GM12872 (cell line): ENCODE results near the gene EPHB2.

ENCODE experiments used
- CTCF ChIP-seq: IDR thresholded peaks from 3 replicates; pipeline ENCODE4 v1.5.1; 2011; ENCODE audit warnings: low read depth, mild to moderate bottlenecking, low read length, moderate library complexity; ENCODE audit not compliant: insufficient read depth

The EPHB2 gene

GRCh38 chr1:22709227-22709626, 1.4 kb upstream of the EPHB2 start:
- no peak for TF ChIP-seq CTCF

DNA sequence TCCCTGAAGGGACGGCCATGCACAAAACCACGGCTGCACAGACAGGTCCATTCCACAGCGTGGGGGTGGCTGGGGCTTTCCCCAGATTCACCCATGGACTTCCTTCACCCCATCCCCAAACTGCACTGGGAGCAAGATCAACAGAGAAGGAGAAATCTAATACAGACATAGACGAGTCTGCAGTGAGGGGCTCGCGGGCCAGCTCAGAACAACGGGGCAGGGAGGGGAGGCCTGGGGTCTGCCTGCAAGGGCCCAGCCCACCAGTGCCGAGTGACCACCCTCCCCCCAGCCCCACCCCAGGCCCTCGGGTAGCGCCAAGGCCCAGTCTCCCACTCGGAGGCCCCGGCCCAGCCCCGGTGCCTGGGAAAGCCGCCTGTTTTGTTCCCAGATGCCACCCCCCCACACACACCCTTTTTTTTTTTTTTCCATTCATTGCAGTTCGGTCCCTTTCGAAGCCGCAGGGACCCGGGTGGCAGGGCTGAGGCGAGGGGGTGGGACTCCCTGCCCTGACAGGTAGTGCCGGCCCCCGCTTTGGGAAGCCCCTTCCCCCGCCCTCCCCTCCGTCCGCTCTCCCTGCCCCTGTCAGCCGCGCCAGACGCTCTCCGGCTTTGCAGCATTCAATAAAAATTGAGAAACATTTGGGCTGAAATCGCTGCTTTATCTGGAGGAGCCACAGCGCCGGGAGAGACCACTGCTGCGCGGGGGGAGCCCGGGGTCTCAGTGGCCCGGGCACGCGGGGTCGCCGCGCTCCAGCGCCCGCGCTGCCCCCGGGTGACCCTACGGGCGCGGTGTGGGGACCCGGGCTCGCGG, 543 bp upstream of the EPHB2 start:
- no peak for TF ChIP-seq CTCF

DNA sequence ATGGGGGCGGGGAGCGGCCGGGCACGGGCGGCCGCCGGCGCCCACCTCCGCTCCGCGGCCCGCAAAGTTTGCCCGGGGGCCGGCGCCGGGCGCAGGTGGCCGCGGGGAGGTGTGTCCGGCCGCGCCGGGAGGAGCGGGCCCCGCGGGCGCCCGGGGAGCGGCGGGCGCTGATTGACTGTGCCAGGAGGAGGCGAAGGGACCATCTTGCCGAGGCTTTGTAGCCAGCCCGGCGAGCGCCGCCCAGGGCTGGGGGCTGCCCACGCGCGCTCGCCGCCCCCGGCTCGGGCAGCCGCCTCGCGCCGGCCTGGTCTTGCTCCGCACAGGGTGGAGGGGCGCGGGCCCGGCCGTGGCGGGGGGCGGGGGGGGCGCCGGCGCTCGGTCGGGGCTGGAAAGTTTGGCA, 432 bp downstream of the EPHB2 start:
- TF ChIP-seq CTCF, result no peak

GRCh38 chr1:22711591-22712501, 1.2 kb downstream of the EPHB2 start:
- no peak for TF ChIP-seq CTCF

DNA sequence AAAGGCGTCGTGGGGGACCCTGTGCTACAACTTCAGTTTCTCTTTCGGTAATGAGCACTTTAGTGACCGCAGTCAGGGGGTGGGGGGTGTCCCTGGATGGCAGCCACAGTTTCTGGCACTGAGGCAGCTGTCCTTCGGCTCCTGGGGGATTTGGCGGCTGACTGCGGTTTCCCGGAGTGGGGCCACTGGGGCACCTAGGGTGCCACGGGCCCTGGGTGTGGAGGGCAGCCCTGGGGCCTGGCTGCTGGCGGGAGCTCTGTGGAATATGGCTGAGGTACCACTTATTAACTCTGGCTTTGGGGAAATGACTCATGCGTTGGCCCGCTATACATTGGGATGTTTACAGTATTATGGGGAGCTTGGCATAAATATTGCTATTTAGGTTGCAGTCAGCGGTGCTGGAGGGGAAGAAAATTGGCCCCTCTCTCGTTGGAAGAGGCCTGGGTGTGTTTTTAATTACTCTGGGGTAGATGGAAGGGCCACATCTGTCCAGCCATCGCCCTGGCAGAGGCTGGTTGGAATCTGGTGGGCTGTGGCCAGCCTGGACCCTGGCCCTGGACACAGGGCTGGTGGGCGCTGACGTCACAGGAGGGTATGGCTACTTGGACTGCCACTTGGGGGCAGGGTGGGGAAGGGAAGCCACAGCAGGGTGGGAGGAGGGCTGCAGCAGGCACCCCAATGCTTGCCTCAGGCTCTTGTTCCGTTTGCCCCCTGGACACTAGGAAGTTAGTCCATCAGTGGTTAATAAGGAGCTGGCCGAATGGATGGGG, 2.0 kb downstream of the EPHB2 start:
- TF ChIP-seq CTCF, result no peak

- TF ChIP-seq CTCF, result no peak
These were observed 3.8 kb downstream of the EPHB2 start for GRCh38 chr1:22714455-22714854.
